GM21360 (cell line): ENCODE results near the gene RBMS3.

Experiments
- ATAC-seq: cut with Tn5 transposase; IDR thresholded peaks from one replicate; pipeline ENCODE4 v1.9.1; 2021; ENCODE audit warnings: mild to moderate bottlenecking, moderate library complexity; ENCODE audit not compliant: unreplicated experiment

The RBMS3 gene

GRCh38 chr3:29275309-29275708, 5.6 kb upstream of the RBMS3 start:
- no peak for ATAC-seq

- no peak for ATAC-seq
These were observed 3.6 kb upstream of the RBMS3 start for GRCh38 chr3:29277249-29277648.

- ATAC-seq: no peak
These were observed 1.6 kb upstream of the RBMS3 start for GRCh38 chr3:29279286-29279685.

GRCh38 chr3:29279806-29280205, 1.1 kb upstream of the RBMS3 start:
- no peak for ATAC-seq

- ATAC-seq: no peak
These were observed 148 bp downstream of the RBMS3 start for GRCh38 chr3:29281094-29281343.

- ATAC-seq: peak; percentile 64
These were observed 722 bp downstream of the RBMS3 start for GRCh38 chr3:29281344-29282241.

- no peak for ATAC-seq
These were observed 1.8 kb downstream of the RBMS3 start for GRCh38 chr3:29282427-29283230.

GRCh38 chr3:29283231-29284119, 2.6 kb downstream of the RBMS3 start:
- ATAC-seq: no peak

- no peak for ATAC-seq
These were observed 3.6 kb downstream of the RBMS3 start for GRCh38 chr3:29284497-29284896.

GRCh38 chr3:29285471-29286071, 4.7 kb downstream of the RBMS3 start:
- no peak for ATAC-seq

- no peak for ATAC-seq
These were observed 5.8 kb downstream of the RBMS3 start for GRCh38 chr3:29286478-29287240.

- no peak for ATAC-seq
These were observed 9.7 kb downstream of the RBMS3 start for GRCh38 chr3:29290596-29290995.

- ATAC-seq: no peak
These were observed 10.6 kb downstream of the RBMS3 start for GRCh38 chr3:29291260-29291981.

GRCh38 chr3:29291982-29292363, 11.1 kb downstream of the RBMS3 start:
- no peak for ATAC-seq

- ATAC-seq: no peak
These were observed 12.6 kb downstream of the RBMS3 start for GRCh38 chr3:29293421-29293820.

GRCh38 chr3:29297998-29298397, 17.1 kb downstream of the RBMS3 start:
- no peak for ATAC-seq

- ATAC-seq: no peak
These were observed 20.6 kb downstream of the RBMS3 start for GRCh38 chr3:29301332-29302019.

GRCh38 chr3:29302619-29303018, 21.7 kb downstream of the RBMS3 start:
- ATAC-seq: no peak

- ATAC-seq: no peak
These were observed 26.4 kb downstream of the RBMS3 start for GRCh38 chr3:29307295-29307694.
